DND-41 (cell line): ENCODE results near the gene IL17B.

Experiments
- ATAC-seq: fragments of 200-7000 bp; cut with Tn5 transposase; 3 replicates; pipeline ENCODE4 v1.9.1; 2021; ENCODE audit warnings: low read depth; ENCODE audit not compliant: insufficient read depth
- DNase-seq: peaks from one replicate; pipeline ENCODE4 v3.0.0-alpha.2; 2020
- H2AFZ ChIP-seq: 2 replicates; pipeline ENCODE4 v1.6.0; 2012; ENCODE audit warnings: low read depth, low read length
- H3K27ac ChIP-seq: 2 replicates; pipeline ENCODE4 v1.5.1; 2012; ENCODE audit warnings: low read length, inconsistent platforms
- H3K27me3 ChIP-seq: fragments of 200-600 bp; sonication (generic); 2 replicates; pipeline ENCODE4 v1.6.0; 2012; ENCODE audit warnings: low read length, mild to moderate bottlenecking, inconsistent platforms; ENCODE audit not compliant: insufficient read depth, poor library complexity
- H3K36me3 ChIP-seq: 2 replicates; pipeline ENCODE4 v1.5.1; 2012; ENCODE audit warnings: low read length, inconsistent platforms; ENCODE audit not compliant: insufficient read depth
- H3K4me1 ChIP-seq: 2 replicates; pipeline ENCODE4 v1.5.1; 2012; ENCODE audit warnings: mild to moderate bottlenecking, low read length; ENCODE audit not compliant: insufficient read depth
- H3K4me2 ChIP-seq: 2 replicates; pipeline ENCODE4 v1.6.0; 2012; ENCODE audit warnings: mild to moderate bottlenecking, moderate library complexity, low read length, inconsistent platforms; ENCODE audit not compliant: insufficient read depth
- H3K4me3 ChIP-seq, 2 experiments: fragments of 200-600 bp in 1 of 2; shearing (Covaris generic) in 1 of 2; 2 replicates each; pipeline ENCODE4 v1.5.1; 2012 to 2016; ENCODE audit warnings: inconsistent platforms in 2 of 2, low read length in 2 of 2, mild to moderate bottlenecking in 2 of 2, low read depth in 1 of 2, moderate library complexity in 1 of 2
- H3K79me2 ChIP-seq: 2 replicates; pipeline ENCODE4 v1.6.0; 2012; ENCODE audit warnings: low read length, inconsistent platforms; ENCODE audit not compliant: insufficient read depth
- H3K9ac ChIP-seq: 2 replicates; pipeline ENCODE4 v1.6.0; 2012; ENCODE audit warnings: low read depth, mild to moderate bottlenecking, inconsistent platforms, low read length, moderate library complexity
- H3K9me3 ChIP-seq: 2 replicates; pipeline ENCODE4 v1.5.1; 2012; ENCODE audit warnings: low read length, moderate library complexity, mild to moderate bottlenecking, inconsistent platforms; ENCODE audit not compliant: insufficient read depth, severe bottlenecking
- H4K20me1 ChIP-seq: 2 replicates; pipeline ENCODE4 v1.6.0; 2012; ENCODE audit warnings: low read length; ENCODE audit not compliant: insufficient read depth
- CTCF ChIP-seq: IDR thresholded peaks from 2 replicates; pipeline ENCODE4 v1.5.1; 2012; ENCODE audit warnings: borderline replicate concordance, low read length, moderate library complexity, mild to moderate bottlenecking; ENCODE audit not compliant: poor library complexity, severe bottlenecking; ENCODE audit errors: extremely low read depth
- EZH2 ChIP-seq: IDR thresholded peaks from 3 replicates; pipeline ENCODE4 v1.6.1; 2012; ENCODE audit warnings: borderline replicate concordance, low read depth, mild to moderate bottlenecking, moderate library complexity, low read length, inconsistent platforms; ENCODE audit not compliant: severe bottlenecking

The IL17B gene

GRCh38 chr5:149389552-149390495, 10.7 kb upstream of the IL17B start:
- H3K36me3 ChIP-seq: no peaks in the 10 kb centered on the region
- H3K79me2 ChIP-seq: no peaks in the 10 kb centered on the region
- H3K27ac ChIP-seq: no peak overlapping the region
- H3K9me3 ChIP-seq: no peaks in the 10 kb centered on the region
- DNase-seq (no peak), ATAC-seq (no peak)
- H4K20me1 ChIP-seq: no peaks in the 10 kb centered on the region
- no peak overlapping the region for H2AFZ ChIP-seq
- TF ChIP-seq CTCF: no peak
- no peak for TF ChIP-seq EZH2
- no peak overlapping the region for H3K4me2 ChIP-seq
- no peak overlapping the region for H3K9ac ChIP-seq
- peaks cover 13% of the 10 kb centered on the region for H3K27me3 ChIP-seq
- no peaks in the 10 kb centered on the region for H3K4me1 ChIP-seq
- no peak overlapping the region for H3K4me3 ChIP-seq

DNA sequence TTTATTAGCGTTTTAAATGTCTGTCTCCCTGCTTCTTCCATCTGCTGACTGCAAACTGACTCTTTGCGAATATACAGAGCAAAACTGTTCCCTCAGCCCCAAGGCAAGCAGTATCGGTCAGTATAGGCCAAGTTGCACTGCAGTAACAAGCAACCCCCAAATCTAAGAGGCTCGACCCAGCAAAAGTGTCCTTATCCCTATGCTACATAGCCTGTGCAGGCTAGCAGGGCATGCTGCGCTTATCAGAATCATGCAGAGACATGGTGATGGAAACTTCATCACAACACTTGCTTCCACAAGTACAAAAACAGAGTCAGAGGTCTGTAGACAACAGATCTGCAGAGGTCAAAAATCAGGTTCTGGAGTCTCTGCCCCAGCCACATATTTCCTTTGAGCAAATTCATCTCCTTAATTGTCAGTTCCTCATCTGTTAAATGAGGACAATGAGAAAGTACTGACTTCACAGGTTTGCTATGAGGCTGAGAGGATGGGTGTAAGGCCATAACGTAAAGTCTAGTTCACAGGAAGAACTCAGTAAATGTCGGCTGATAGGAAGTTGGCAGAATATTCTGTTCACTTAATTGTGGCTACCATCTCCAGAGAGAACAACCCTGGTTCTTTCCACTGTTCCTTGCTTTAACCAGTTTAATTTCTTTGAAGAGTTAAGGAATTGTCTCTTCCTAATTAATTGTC, 9.6 kb upstream of the IL17B start:
- H3K4me2 ChIP-seq: no peak overlapping the region
- H3K27ac ChIP-seq: no peak overlapping the region

DNA sequence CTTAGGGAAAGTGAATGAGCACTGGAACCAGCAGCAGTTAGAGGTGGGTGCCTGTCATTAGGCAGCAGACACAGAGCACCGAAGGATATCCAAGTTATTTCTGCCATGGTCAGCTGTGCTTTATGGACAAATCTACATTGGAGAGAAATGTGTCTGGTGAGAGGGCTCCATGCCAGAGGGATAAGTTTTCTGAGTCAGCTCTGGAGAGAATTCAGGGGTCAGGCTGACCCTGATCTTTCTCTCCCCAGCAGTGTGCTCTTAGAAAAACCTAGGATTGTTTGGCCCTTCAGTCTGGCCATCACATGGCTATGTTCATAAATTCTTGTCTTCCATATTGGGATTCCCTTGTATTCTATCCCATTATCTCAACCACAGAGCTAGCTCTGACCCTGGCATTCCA, 8.9 kb upstream of the IL17B start:
- ATAC-seq (no peak), DNase-seq (no peak)
- H3K4me1 ChIP-seq: no peaks in the 10 kb centered on the region
- H3K79me2 ChIP-seq: no peaks in the 10 kb centered on the region
- no peak for TF ChIP-seq CTCF
- TF ChIP-seq EZH2: no peak
- no peak overlapping the region for H2AFZ ChIP-seq
- no peak overlapping the region for H3K9ac ChIP-seq
- H3K27me3 ChIP-seq: peaks cover 13% of the 10 kb centered on the region
- H3K27ac ChIP-seq: no peak overlapping the region
- no peak overlapping the region for H3K4me2 ChIP-seq
- no peaks in the 10 kb centered on the region for H3K9me3 ChIP-seq
- no peaks in the 10 kb centered on the region for H4K20me1 ChIP-seq
- H3K4me3 ChIP-seq: no peak overlapping the region
- no peaks in the 10 kb centered on the region for H3K36me3 ChIP-seq

More for the DNA sequence above, 9.6 kb upstream of the IL17B start:
- Histone ChIP-seq H2AFZ (no peak overlapping the region), H3K9ac (no peak overlapping the region), H3K36me3 (no peaks in the 10 kb centered on the region), H3K27me3 (peaks cover 13% of the 10 kb centered on the region), H3K4me1 (no peaks in the 10 kb centered on the region), H4K20me1 (no peaks in the 10 kb centered on the region), H3K9me3 (no peaks in the 10 kb centered on the region), H3K79me2 (no peaks in the 10 kb centered on the region), H3K4me3 (no peak overlapping the region)
- no peak for DNase-seq
- TF ChIP-seq EZH2: no peak
- ATAC-seq: no peak

GRCh38 chr5:149387081-149387631, 8.1 kb upstream of the IL17B start:
- H3K9ac ChIP-seq: no peak overlapping the region
- H3K79me2 ChIP-seq: no peaks in the 10 kb centered on the region
- H3K27me3 ChIP-seq: peaks cover 13% of the 10 kb centered on the region
- H3K27ac ChIP-seq: no peak overlapping the region
- H3K4me2 ChIP-seq: no peak overlapping the region
- H3K4me1 ChIP-seq: no peaks in the 10 kb centered on the region
- ATAC-seq (no peak), DNase-seq (no peak)
- no peak overlapping the region for H2AFZ ChIP-seq
- no peaks in the 10 kb centered on the region for H3K36me3 ChIP-seq
- no peak overlapping the region for H3K4me3 ChIP-seq
- no peaks in the 10 kb centered on the region for H3K9me3 ChIP-seq
- no peak for TF ChIP-seq CTCF
- TF ChIP-seq EZH2: no peak
- H4K20me1 ChIP-seq: no peaks in the 10 kb centered on the region
